Measurements from ENCODE around the gene PAX7. TPM values are rescaled to one million over a fixed set of nuclear protein-coding genes. Genes with fewer than 3 reads are reported as not detected.

PAX7 gene
- total RNA-seq, 2 experiments from 2014 or later: not detected

- Mint-ChIP-seq H3K27ac (no peak overlapping the region), H3K4me3 (no peak overlapping the region), H3K4me1 (ENCODE audit: low read depth) (no peaks in the 10 kb centered on the region), H3K27me3 (peaks cover 59% of the 10 kb centered on the region), H3K36me3 (ENCODE audit: low read depth) (no peaks in the 10 kb centered on the region), H3K9me3 (no peaks in the 10 kb centered on the region)
- DNase-seq: no peak
- intact Hi-C loops (cut with DNase I, micrococcal nuclease): no loop called here
- Histone ChIP-seq H3K36me3 (ENCODE audit: insufficient read depth, low read length) (no peaks in the 10 kb centered on the region), H3K27me3 (ENCODE audit: control insufficient read depth in 1 of 2, insufficient read depth in 2 of 2, low read length in 2 of 2) (peaks cover 16 to 28% of the 10 kb centered on the region in 2 experiments), H3K4me1 (ENCODE audit: insufficient read depth, low read length) (no peaks in the 10 kb centered on the region), H3K9me3 (ENCODE audit: control insufficient read depth in 1 of 2, insufficient read depth in 1 of 2, low read length in 2 of 2) (no peaks in the 10 kb centered on the region), H3K4me3 (ENCODE audit: low read length) (no peak overlapping the region), H3K27ac (ENCODE audit: low read depth in 1 of 2, low read length in 2 of 2) (no peak overlapping the region)
- ATAC-seq (ENCODE audit: poor library complexity): no peak
- ChIA-PET POLR2A (no interaction called here), CTCF (no interaction called here)
- TF ChIP-seq CTCF (IDR thresholded peaks at IDR 0.05): no peak
Measured at GRCh38 chr1:18619467-18619835, 11.2 kb upstream of the PAX7 start.

- ChIA-PET CTCF (no interaction called here), POLR2A (no interaction called here)
- Mint-ChIP-seq H3K27ac (no peak overlapping the region), H3K4me1 (ENCODE audit: low read depth) (peaks cover 12% of the 10 kb centered on the region), H3K36me3 (ENCODE audit: low read depth) (no peaks in the 10 kb centered on the region), H3K4me3 (no peak overlapping the region), H3K27me3 (peaks cover 94% of the 10 kb centered on the region), H3K9me3 (no peaks in the 10 kb centered on the region)
- ATAC-seq (ENCODE audit: poor library complexity) (no peak), DNase-seq (no peak)
- Histone ChIP-seq H3K9me3 (ENCODE audit: control insufficient read depth in 1 of 2, insufficient read depth in 1 of 2, low read length in 2 of 2) (peaks cover 0 to 23% of the 10 kb centered on the region in 2 experiments), H3K27me3 (ENCODE audit: control insufficient read depth in 1 of 2, insufficient read depth in 2 of 2, low read length in 2 of 2) (peaks cover 61 to 88% of the 10 kb centered on the region in 2 experiments), H3K4me1 (ENCODE audit: insufficient read depth, low read length) (peaks cover 9% of the 10 kb centered on the region), H3K27ac (ENCODE audit: low read depth in 1 of 2, low read length in 2 of 2) (no peak overlapping the region), H3K36me3 (ENCODE audit: insufficient read depth, low read length) (no peaks in the 10 kb centered on the region), H3K4me3 (ENCODE audit: low read length) (no peak overlapping the region)
- no peak for TF ChIP-seq CTCF (IDR thresholded peaks at IDR 0.05)
- intact Hi-C loops (cut with DNase I, micrococcal nuclease): no loop called here
Measured at GRCh38 chr1:18628511-18628910, 2.1 kb upstream of the PAX7 start.

GRCh38 chr1:18629659-18630510, 761 bp upstream of the PAX7 start:
- CTCF ChIA-PET: no interaction called here

More at GRCh38 chr1:18629659-18630510, 761 bp upstream of the PAX7 start:
- intact Hi-C loops (cut with DNase I, micrococcal nuclease): no loop called here
- no peak overlapping the region for H3K27ac Mint-ChIP-seq
- no peaks in the 10 kb centered on the region for H3K36me3 ChIP-seq (ENCODE audit: insufficient read depth, low read length)
- ATAC-seq (ENCODE audit: poor library complexity) (no peak), DNase-seq (no peak)
- peaks cover 94% of the 10 kb centered on the region for H3K27me3 Mint-ChIP-seq
- H3K9me3 Mint-ChIP-seq: no peaks in the 10 kb centered on the region
- H3K27me3 ChIP-seq (ENCODE audit: control insufficient read depth in 1 of 2, insufficient read depth in 2 of 2, low read length in 2 of 2): peaks cover 71 to 95% of the 10 kb centered on the region in 2 experiments
- POLR2A ChIA-PET: no interaction called here
- H3K9me3 ChIP-seq (ENCODE audit: control insufficient read depth in 1 of 2, insufficient read depth in 1 of 2, low read length in 2 of 2): peaks cover 0 to 26% of the 10 kb centered on the region in 2 experiments
- H3K4me1 ChIP-seq (ENCODE audit: insufficient read depth, low read length): peaks cover 9% of the 10 kb centered on the region
- no peaks in the 10 kb centered on the region for H3K36me3 Mint-ChIP-seq (ENCODE audit: low read depth)
- peaks cover 21% of the 10 kb centered on the region for H3K4me1 Mint-ChIP-seq (ENCODE audit: low read depth)
- TF ChIP-seq CTCF (IDR thresholded peaks at IDR 0.05): no peak
- H3K4me3 Mint-ChIP-seq: no peak overlapping the region
- H3K4me3 ChIP-seq (ENCODE audit: low read length): no peak overlapping the region
- no peak overlapping the region for H3K27ac ChIP-seq (ENCODE audit: low read depth in 1 of 2, low read length in 2 of 2)
